Epithelial cell of proximal tubule (primary cell): Measurements from ENCODE around the gene HYAL3. TPM values are rescaled to one million over a fixed set of nuclear protein-coding genes. Genes with fewer than 3 reads are reported as not detected.

Source experiments
- DNase-seq: peaks from one replicate; pipeline ENCODE4 v3.0.0-alpha.2; 2011; ENCODE audit warnings: low read depth
- H3K4me3 ChIP-seq: 2 replicates; pipeline ENCODE4 v1.5.1; 2011; ENCODE audit warnings: low read depth, mild to moderate bottlenecking, low read length
- CTCF ChIP-seq: conservative IDR thresholded peaks from 2 replicates; pipeline ENCODE4 v1.5.1; 2012; ENCODE audit warnings: low read depth, mild to moderate bottlenecking, low read length
- total RNA-seq: library from RNA; depleted of rRNA; stranded (reverse); fragments of >200 nt; gene quantifications from 2 replicates; pipeline ENCODE4 v1.2.3, GENCODE V29; 2015

The HYAL3 gene
- total RNA-seq, 1 donor from 2014 or later = 7.8 TPM

DNA sequence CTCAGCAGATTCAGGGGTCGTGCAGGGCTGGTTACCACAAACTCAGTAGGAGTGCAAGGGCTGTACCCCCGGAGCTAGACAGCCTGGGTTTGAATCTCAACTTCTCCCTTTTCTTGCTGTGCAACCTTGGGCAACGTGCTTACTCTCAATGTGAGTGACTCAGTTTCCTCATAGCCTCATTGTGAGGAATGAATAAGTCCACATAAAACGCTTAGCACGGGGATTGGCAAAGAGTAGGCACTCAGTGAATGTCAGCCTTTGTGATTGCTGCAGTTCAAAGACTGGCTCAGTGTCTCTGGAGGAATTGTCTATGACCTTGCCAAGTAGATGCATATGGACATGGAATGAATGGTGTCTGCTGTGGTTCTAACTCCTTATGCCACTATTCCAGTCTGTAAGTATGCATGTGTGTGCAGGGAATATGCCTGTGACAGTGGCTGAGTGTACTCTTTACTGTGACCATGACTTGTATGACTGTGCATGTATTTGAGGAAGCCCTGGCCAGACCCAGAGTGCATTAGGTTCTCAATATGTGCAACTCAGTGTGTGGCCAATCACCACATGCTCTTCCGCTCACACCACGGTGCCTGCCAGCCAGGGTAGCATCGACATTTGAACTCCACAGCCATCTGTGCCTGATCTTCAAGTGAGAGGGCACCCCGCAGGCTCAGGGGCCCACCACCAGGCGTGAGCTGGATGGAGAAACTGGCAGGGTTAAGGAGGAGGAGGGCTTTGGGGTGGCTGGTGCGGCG is 900 bp upstream of the HYAL3 start:
- DNase-seq = no peak
- no peak for TF ChIP-seq CTCF
- H3K4me3 ChIP-seq = peak overlapping the region; percentile 53

GRCh38 chr3:50299638-50299928 is 378 bp upstream of the HYAL3 start:
- peak overlapping the region; percentile 53 for H3K4me3 ChIP-seq
- no peak for DNase-seq
- TF ChIP-seq CTCF = no peak

- DNase-seq = no peak
- H3K4me3 ChIP-seq = peak overlapping the region; percentile 92
- TF ChIP-seq CTCF = peak; percentile 38
Measured at GRCh38 chr3:50297896-50298725, 1.1 kb downstream of the HYAL3 start.

GRCh38 chr3:50297384-50297775 is 1.8 kb downstream of the HYAL3 start:
- TF ChIP-seq CTCF = no peak
- DNase-seq = no peak
- no peak overlapping the region for H3K4me3 ChIP-seq

- H3K4me3 ChIP-seq = no peak overlapping the region
- no peak for TF ChIP-seq CTCF
- DNase-seq = no peak
Measured at GRCh38 chr3:50296721-50297383, 2.4 kb downstream of the HYAL3 start.

DNA sequence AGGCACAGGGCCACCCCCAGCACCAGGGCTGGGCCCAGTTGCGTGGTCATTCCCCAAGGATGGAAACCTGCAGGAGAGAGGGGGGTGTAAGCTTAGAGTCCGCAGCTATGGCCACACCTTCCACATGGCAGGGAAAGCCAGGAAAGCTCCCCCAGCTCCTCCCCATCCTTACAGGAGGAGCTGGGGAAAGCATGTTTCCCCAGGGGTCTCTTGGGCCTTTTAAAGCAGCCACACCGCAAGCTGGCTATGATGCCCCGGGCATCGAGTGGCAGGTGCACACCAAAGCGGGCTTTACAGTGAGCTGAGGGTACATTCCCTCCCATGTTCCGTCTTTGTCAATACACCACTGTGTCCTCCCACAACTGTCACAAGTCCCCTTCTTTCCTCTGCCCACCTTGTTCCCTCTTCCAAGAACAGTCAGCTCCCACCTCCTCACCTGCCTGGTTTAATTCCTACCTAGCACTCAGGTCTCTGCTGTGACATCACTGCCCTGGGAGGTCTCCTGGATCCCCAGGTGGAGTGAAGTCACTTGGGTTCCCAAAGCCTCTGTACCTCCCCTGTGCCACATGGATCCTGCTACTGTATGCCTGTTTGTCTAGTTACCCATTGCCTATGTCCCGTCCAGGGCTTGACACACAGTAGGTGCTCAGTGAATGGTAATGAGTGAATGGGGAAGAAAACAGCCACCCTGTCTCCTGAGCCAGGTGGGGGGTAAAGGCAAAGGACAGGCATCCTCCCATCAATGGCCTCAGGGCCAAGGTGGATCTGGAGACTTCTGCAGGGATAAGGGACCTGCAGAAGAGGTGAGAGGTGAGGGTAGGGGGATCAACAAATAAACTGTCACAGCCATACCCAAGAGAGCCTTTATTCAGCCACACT is 3.4 kb downstream of the HYAL3 start:
- H3K4me3 ChIP-seq = no peak overlapping the region
- TF ChIP-seq CTCF = no peak
- DNase-seq = no peak
